IPS-11a (cell line): ENCODE data around the gene GPR146.
A peak's percentile ranks its signal among the peaks of the same experiment; 100 is the strongest.

ENCODE experiments used
- H3K4me3 ChIP-seq: one replicate; pipeline ENCODE4 v1.5.1; 2013; ENCODE audit warnings: low read depth, low read length, control low read depth

The GPR146 gene

GRCh38 chr7:1041551-1042491, 2.5 kb upstream of the GPR146 start:
- no peak overlapping the region for H3K4me3 ChIP-seq

- H3K4me3 ChIP-seq: no peak overlapping the region
These were observed 1.9 kb upstream of the GPR146 start for GRCh38 chr7:1042492-1042833.

- H3K4me3 ChIP-seq: no peak overlapping the region
These were observed 676 bp upstream of the GPR146 start for GRCh38 chr7:1043552-1044188.

- H3K4me3 ChIP-seq: peak overlapping the region; percentile 45
These were observed 1.0 kb downstream of the GPR146 start for GRCh38 chr7:1045069-1046063.

GRCh38 chr7:1046722-1047679, 2.7 kb downstream of the GPR146 start:
- H3K4me3 ChIP-seq: no peak overlapping the region

- no peak overlapping the region for H3K4me3 ChIP-seq
These were observed 4.8 kb downstream of the GPR146 start for GRCh38 chr7:1049006-1049741.

- no peak overlapping the region for H3K4me3 ChIP-seq
These were observed 5.5 kb downstream of the GPR146 start for GRCh38 chr7:1049801-1050200.

GRCh38 chr7:1050254-1050906, 6.0 kb downstream of the GPR146 start:
- H3K4me3 ChIP-seq: no peak overlapping the region

GRCh38 chr7:1050956-1051690, 6.8 kb downstream of the GPR146 start:
- H3K4me3 ChIP-seq: no peak overlapping the region

- H3K4me3 ChIP-seq: no peak overlapping the region
These were observed 7.9 kb downstream of the GPR146 start for GRCh38 chr7:1052031-1052818.

GRCh38 chr7:1053002-1053411, 8.7 kb downstream of the GPR146 start:
- H3K4me3 ChIP-seq: no peak overlapping the region

GRCh38 chr7:1053816-1054370, 9.5 kb downstream of the GPR146 start:
- H3K4me3 ChIP-seq: no peak overlapping the region

- no peak overlapping the region for H3K4me3 ChIP-seq
These were observed 10.1 kb downstream of the GPR146 start for GRCh38 chr7:1054438-1054837.

GRCh38 chr7:1054861-1055450, 10.6 kb downstream of the GPR146 start:
- no peak overlapping the region for H3K4me3 ChIP-seq

GRCh38 chr7:1055491-1055955, 11.2 kb downstream of the GPR146 start:
- H3K4me3 ChIP-seq: no peak overlapping the region

- H3K4me3 ChIP-seq: no peak overlapping the region
These were observed 11.8 kb downstream of the GPR146 start for GRCh38 chr7:1055956-1056784.
